Mammary epithelial cell (primary cell): ENCODE data around the gene CDH13.

ENCODE experiments used
- CTCF ChIP-seq, 2 donors: IDR thresholded peaks in 1 of 2; conservative IDR thresholded peaks in 1 of 2; 2 replicates each; pipeline ENCODE4 v1.5.1; 2011 to 2012; ENCODE audit warnings: inconsistent platforms in 2 of 2, low read length in 2 of 2, mild to moderate bottlenecking in 2 of 2, control low read depth in 1 of 2, low read depth in 1 of 2; ENCODE audit not compliant: insufficient read depth in 1 of 2; ENCODE audit errors: extremely low read depth in 1 of 2
- EZH2 ChIP-seq: IDR thresholded peaks from 2 replicates; pipeline ENCODE4 v1.6.1; 2012; ENCODE audit warnings: low read length, inconsistent platforms, borderline replicate concordance

- TF ChIP-seq CTCF (conservative IDR thresholded peaks at IDR 0.05 in 1 of 2, IDR thresholded peaks at IDR 0.05 in 1 of 2; ENCODE audit: extremely low read depth in 1 of 2, insufficient read depth in 1 of 2, low read depth in 1 of 2, low read length in 2 of 2) (no peak), EZH2 (no peak)
Measured at GRCh38 chr16:83630979-83631378, 1004.2 kb downstream of the CDH13 start.
